GM19035 (cell line): ENCODE measurements around the gene SAPCD1.

ENCODE experiments used
- ATAC-seq: cut with Tn5 transposase; IDR thresholded peaks from one replicate; pipeline ENCODE4 v1.9.1; 2021; ENCODE audit not compliant: unreplicated experiment

The SAPCD1 gene

DNA sequence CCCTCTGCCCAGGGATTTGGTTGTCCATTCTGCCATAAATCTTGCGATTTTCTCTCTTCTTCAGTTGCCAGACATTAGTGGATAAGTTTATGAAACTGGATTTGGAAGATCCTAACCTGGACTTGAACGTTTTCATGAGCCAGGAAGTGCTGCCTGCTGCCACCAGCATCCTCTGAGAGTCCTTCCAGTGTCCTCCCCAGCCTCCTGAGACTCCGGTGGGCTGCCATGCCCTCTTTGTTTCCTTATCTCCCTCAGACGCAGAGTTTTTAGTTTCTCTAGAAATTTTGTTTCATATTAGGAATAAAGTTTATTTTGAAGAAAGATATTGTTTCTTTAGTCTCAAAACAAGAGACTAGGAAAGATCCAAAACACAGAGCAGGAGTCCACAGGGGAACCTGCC lies at the start of gene SAPCD1:
Gene SAPCD1, plus strand, starts transcription at position 301 of the 400 bp plus-strand sequence. CDS start 399 bp downstream, outside the sequence.
- no peak for ATAC-seq

DNA sequence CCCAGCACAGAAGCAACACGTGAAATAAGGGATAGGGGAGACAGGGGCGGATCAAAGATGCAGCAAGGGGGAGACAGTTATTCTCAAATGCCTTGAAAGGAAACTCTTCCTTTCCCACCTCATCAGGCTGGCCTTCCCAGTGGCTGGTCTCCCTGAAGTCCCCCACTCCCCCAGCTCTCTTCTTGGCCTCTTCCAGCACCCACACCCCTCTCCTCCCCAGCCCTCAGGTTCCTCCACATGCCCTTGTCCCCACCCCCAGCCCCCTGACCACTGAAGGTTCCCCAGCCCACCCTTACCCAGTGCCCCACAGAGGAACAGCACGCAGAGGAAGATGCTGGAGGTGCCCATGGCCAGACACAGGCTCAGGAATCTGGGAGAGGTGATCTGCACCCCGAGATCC lies 49.0 kb upstream of the SAPCD1 start:
- ATAC-seq, result no peak

DNA sequence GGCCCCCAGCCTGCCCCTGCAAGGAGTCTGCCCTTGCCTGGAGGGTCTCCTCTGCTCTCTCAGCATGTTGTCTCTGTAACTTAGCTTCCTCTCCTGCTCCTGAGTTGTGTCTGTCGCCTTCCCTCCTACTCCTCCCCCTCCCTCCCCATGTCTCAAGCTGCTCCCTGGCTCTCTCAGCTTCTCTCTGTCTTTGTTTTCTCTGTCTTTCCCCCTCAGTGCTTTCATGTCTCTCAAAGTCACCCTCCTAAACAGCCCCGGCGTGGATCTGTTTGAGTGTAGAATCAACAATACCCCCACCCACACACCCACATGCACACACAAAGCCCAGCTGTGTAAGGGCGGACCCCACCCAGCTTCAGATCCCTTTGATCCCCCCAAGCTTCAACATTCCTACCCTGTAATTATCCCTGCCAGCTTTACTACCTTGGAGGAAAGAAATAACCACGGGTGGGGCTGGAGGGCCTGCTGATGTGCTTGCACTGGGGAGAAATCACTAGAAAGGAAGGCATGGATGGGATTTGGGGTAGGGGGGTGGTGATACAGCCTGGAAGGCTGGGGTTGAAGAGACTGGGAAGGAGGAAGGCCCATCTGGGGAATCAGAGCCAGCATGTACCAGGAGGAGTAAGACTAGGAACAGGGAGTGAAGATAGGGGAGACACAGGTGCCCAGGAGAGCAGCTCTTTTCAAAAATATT lies 48.3 kb upstream of the SAPCD1 start:
- ATAC-seq, result no peak

DNA sequence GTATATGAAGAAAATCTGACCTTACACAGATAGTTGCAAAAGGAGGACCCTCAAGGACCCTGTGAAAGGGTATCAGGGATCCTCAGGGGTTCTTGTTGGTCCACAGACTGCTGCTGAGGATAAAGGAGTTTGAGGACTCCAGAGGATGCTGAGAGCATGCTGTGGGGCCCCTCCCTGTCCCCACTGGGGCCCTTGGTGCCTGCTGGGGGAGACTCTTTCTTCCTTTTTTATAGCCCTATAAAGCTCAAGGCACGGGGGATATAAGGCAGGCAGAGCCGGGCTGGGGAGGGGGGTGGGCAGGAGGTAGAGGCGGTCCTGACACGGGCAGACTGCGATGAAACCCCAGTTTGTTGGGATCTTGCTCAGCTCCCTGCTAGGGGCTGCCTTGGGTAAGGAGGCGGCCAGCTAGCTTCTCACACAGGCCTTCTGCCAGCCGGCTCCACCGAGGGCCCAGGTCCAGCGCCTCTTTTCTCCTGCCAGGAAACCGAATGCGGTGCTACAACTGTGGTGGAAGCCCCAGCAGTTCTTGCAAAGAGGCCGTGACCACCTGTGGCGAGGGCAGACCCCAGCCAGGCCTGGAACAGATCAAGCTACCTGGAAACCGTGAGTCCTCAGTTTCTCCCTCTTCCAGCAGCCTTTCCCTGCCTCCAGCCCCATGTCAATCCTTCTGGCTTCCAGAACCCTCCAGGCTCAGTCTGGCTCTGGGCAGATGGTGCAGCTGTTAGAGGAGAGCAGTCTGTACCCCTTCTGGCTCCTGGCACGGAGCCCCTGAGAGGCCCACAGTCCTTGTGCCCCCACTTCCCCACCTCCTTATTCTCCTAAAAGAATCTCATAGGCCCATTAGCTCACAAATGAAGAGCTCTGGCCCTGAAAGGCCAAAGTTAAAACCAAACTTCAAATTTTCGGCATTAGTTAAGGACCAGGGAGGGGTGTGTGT lies 47.2 kb upstream of the SAPCD1 start, which contains the start of gene LY6G6D:
Gene LY6G6D, plus strand, starts transcription at position 327 of the 937 bp plus-strand sequence. Its CDS starts 8 bp downstream, at position 335.
- no peak for ATAC-seq

DNA sequence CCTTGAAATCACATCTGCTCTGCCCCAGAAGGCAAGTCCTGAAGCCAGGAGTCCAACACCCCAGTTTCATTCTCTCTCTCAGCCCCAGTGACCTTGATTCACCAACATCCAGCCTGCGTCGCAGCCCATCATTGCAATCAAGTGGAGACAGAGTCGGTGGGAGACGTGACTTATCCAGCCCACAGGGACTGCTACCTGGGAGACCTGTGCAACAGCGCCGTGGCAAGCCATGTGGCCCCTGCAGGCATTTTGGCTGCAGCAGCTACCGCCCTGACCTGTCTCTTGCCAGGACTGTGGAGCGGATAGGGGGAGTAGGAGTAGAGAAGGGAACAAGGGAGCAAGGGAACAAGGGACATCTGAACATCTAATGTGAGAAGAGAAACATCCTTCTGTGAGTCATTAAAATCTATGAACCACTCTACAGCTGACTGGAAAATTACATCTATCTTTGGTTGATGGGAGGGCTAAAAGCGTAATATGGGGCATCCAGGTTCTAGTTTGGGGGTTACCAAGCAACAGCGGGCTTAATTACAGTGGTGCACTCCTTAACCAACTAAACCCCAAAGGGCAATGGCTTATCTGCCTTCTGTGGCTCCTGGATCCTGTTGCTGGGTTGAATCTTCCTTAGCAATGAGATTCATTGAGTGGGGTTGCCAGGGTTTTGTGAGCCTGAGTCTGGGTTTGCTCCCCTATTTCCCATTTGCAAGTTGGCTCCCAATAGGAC lies 44.8 kb upstream of the SAPCD1 start:
- ATAC-seq, result no peak

DNA sequence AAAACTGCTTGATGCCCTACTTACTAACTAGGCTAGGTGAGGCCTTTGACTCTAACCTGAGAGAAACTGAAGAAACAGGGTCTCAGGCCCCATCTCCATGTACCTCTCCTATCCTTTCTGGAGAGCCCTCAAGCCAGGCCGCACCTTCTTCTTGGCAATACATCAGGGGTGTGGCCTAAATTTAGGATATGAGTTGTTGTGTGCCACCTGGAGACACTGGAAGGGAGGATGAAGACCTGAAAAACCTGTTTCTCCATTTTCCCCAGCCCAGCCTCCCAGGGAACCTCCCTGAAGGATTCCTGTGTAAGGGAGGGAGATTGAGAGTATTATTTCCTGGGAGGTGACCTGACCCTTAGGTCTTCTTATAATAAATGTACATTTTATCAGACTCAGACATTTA lies 44.2 kb upstream of the SAPCD1 start:
- ATAC-seq, result no peak

DNA sequence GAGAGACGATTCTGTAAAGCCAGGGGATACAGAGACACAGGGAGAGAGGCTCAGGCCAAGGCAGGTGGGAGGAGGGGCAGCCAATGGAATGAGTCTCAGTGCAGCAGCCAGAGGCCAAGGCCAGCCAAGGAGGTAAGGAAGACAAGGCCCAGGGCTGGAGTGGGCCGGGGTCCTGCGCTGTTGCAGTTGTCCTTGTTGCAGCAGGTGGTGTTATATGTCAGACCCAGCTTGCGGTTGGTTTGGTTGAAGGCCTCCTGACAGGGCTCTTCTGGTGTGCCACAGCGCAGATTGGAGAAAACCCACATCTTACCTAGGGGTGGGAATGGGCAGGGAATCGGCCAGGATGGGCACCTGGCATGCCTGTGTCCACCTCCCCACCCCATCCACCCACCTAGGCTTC lies 43.5 kb upstream of the SAPCD1 start:
- ATAC-seq, result no peak

DNA sequence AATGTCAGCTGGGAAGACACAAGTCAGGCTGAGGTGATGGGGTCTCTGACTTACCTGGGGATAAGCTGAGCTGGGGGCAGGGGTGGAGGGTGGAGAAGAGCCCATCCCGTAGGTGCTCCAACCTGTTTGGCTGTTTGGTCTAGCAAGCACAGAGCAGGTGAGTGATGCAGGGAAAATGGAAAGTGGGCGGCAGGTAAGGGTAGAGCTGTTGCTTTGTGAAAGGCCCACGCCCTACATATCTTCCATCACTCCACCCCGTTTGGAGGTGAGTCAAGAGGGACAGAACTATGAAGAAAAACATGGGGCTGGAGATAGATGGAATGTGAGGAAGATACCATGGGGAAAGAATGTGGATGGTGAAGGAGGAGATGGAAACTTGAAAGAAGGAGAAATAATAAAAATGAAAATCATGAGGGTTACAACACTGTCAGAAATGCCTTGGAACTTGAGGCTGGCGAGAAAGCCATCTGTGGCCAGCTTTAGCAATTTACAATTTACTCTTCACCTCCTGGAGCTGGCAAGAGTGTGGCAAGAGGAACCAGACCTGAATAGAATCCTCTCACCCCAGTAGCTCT lies 42.2 kb upstream of the SAPCD1 start:
- ATAC-seq, result no peak

DNA sequence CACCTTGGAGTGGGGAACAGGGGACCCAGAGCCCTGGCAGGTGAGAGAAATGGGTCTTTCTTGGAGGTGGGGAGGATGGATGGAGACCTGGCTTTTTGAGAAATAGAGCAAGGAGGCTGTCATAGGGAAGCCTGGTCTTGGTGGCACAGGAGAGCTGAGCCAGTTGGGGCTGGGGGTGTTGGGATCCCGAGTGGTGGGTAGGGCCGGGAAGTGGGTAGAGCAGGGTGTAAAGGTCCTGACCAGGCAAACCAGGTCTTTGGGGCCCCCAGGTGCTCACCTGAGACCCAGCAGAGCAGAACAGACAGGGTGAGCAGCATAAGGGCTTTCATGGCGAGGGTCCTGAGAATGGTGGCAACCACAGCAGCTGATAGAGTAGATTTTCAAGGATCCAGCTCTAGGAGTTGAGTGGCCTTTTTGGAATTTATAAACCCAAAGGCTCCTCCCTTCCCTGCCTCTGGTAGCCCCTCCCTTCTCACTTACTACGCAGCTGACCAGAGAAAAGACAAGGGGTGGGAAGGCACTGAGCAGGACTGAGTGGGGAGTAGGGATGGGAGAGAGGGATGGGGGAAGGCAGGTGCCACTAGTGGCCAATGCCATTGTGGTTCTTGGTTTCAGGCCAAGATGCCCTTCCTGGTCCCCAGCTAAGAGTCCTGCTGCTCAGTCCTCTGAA lies 41.0 kb upstream of the SAPCD1 start, which contains the start of gene LY6G6C:
Gene LY6G6C, minus strand, starts transcription at position 396 of the 670 bp plus-strand sequence. Its CDS starts 67 bp downstream, at position 329.
- ATAC-seq, result no peak

DNA sequence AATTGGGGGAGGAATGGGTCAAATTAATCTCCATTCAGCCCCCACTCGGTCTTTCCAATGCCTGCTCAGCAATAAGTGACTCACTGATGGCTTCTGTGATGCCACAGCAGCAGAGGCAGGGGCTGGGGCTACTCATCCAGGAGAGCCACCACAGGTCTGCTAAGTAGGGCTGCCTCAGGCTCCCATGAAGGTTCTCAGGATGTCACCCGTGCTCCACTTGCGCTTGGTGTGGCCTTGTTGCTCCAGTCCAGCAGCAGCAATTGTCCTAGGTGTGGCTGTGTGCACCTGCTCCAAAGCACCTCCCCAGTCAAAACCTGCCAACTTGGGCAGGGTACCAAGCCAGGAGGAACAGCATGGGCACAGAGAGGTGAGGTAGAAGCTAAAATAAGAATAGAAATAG lies 40.3 kb upstream of the SAPCD1 start:
- ATAC-seq, result no peak

DNA sequence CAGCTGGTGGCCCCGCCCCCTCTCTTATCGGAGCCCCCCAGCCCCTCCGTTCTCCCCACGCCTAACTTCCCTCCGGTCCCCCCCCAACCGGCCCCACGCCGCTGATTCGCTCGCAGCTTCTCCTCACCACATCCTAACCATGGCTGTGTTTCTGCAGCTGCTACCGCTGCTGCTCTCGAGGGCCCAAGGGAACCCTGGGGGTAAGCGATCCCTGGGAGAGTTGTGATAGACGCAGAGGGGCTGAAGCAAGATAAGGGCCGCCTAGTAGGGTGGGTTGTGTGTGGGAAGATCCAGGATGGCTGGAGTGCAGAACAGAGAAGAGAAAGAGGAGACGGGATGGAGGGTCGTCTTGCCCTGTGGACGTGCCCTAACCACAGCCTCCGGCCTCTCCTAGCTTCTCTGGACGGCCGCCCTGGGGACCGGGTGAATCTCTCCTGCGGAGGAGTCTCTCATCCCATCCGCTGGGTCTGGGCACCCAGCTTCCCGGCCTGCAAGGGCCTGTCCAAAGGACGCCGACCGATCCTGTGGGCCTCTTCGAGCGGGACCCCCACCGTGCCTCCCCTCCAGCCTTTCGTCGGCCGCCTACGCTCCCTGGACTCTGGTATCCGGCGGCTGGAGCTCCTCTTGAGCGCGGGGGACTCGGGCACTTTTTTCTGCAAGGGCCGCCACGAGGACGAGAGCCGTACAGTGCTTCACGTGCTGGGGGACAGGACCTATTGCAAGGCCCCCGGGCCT lies 39.0 kb upstream of the SAPCD1 start, which contains the start of gene MPIG6B:
Gene MPIG6B, plus strand, starts transcription at position 129 of the 735 bp plus-strand sequence. Its CDS starts 11 bp downstream, at position 140.
- ATAC-seq, result no peak

DNA sequence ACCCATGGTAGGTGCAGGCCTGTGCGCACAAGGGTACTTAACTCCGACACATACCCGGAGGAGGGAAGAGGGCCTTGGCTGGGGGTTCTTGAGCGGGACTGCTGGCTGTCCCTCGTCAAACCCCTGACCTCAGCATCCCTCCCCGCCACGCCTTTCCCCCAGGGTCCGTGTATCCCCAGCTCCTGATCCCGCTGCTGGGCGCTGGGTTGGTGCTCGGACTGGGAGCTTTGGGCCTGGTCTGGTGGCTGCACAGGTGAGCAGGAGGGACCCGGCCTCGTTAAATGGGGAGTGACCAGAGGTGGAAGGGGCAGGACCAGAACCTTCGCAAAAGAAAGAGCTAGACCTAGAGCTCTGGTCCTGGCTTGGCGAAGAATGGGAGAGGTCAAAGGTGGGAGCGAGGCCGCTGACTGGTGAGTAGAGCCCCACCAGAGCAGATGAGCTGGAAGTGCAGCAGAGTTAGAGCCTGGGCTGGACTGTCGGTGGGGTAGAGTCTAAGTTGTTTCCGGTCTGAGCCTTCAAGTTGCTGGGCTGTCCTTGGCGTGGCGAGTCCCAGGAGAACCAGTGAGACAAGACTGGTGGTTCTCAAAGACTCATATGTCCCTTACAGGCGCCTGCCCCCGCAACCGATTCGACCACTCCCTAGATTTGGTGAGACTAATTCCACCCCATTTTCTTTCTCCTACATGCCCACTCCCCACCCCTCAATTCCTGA lies 38.3 kb upstream of the SAPCD1 start:
- ATAC-seq, result no peak

DNA sequence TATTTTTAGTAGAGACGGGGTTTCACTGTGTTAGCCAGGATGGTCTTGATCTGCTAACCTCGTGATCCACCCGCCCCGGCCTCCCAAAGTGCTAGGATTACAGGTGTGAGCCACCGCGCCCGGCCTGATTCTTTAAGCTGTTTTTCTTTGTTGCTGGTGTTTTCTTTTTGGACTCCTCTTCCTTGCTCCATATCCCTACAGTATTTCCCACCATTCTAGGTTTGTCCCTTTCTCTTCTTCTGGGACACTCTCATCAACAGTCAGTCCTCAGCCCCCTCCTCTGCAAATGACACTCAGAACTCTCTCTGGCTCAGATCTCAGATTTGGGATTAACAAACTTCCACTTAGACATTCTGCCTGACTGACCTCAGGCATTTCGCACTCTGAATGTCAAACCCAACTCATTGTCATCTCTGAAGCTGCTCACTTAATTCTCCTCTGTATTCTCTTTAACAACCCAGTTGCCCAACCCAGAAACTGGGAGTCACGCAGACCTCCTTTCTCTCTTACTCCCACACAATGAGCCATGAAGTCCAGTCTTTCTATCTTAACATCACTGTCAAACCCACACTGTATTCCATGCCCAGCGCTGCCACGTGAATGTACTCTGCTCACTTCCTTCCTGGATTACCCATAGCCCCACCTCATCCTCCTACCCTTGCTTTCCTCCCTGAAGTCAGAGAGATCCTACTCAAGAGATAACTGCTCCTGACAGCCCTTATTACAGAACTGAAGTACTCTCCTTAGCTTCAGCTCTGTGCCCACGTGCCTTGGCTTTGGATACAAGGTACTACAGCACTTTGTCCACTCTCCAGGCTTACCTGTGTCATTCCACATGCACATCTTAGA lies 36.7 kb upstream of the SAPCD1 start:
- ATAC-seq, result no peak

DNA sequence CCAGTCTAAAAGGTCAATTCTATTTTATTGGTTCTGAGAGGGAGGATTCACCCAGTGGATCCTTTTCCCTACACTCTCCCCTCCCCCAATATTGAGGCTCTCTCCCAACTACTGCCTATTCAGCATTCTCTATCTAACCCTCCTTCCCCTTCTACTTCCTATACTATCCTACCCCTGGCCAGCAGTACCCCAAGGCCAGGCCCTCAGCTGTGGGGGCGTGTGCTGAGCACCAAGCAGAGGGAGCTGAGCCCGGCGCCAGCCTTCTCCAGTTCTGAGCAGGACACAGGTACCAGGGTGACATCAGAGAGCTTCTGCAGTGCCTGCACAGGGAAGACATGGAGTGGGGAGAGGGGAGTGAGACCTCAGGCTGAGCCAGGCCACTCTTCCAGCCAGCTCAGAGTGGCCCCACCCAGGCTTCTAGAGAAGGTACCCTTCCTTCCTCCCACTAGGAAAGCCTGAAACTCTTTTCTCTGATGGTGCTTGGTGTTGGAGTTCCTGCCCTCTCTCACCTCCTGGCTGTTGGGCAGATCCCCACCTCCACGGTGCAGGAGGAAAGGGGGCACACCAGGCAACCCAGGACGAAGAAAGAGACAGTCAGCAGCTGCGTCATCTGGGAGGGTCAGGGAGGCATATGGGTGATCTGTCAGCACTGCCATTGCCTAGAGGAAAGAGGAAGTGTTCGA lies 35.3 kb upstream of the SAPCD1 start:
- ATAC-seq, result no peak

DNA sequence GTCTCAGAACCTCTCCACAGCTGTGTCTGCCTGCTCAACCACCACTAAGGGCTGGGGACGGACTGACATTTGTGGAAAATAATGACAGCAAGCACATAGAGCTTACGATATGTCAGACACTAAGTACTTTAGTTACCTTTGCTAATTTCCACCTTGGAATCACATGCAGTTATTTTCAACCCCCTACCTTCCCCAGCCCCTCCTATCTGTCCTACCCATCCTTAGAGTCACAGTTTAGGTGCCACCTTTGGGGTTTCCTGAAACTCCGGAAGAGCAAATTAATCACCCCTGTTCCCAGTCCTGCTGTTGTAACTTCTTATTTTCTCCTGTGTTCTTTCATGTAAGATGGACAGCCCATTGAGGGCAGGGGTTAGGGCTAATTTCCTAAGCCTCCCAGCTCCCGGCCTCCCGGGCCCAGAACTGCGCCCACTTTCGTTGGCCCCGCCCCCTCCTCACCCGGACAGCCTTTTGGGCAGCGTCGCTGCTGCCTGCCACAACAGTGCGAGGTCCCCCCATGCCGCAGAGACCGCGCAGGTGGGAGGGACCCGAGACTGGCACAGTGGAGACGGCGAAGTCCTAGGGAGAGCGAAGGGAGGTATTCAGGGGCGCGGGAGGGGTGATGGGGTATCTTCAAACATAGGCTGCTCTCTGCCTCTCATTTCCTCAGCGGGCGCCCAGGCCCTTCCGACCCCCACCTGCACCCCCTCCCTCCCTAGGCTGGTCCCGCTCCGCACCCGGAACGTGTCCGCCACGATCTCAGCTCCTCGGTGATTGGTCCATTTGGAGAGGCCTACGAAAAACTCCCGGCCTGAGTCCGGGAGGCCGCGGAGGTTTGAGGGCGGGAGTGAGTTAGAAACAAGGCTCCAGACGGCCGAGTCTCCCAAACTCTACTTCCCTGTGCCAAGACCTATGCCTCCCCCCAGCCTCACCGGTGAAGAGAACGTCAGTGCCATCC lies 34.5 kb upstream of the SAPCD1 start:
- ATAC-seq, result no peak

DNA sequence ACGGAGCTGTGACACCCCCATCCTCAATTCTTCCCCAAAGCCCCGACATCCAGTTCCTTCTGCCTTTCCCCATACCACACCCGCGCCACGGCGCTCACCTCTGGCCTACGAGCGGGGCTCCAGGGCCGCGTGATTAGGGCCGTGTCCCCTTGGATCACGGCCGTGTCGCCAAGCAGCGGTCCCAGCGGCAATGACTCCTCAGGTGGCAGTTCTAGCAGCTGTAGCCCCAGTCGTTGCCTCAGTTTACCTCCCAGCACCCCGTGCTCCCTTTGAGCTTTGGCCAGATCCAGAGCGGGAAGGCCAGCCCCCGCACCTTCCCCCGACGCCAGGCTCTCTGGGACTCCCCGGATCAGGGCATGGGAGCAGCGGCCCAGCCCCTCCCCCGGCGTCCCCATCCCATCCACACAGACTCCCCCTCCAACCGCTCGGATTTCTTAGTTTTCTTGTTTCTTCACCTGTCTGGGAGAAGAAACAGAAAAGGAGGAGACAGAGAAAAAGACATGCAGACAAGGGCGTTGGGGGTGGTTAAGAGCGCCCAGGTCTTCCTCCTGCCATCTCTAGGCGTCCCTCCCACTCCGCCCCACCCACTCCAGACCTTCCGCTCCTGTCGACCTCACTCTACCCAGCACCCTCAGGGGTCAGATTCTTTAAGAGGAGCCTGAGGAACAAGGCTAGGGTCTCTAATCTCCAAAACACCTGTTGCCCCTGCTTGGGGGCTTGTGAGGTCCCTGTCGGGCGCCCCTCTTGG lies 33.5 kb upstream of the SAPCD1 start, which contains the start of gene DDAH2:
Gene DDAH2, minus strand, starts transcription at position 533 of the 748 bp plus-strand sequence. Its CDS starts 138 bp downstream, at position 395.
- no peak for ATAC-seq
